HG03280 (cell line): Measurements from ENCODE around the gene CPE.

Experiments used
- ATAC-seq: cut with Tn5 transposase; IDR thresholded peaks from one replicate; pipeline ENCODE4 v1.9.1; 2021; ENCODE audit warnings: mild to moderate bottlenecking, moderate library complexity; ENCODE audit not compliant: unreplicated experiment

Gene CPE

GRCh38 chr4:165505958-165506837 lies 127.4 kb downstream of the CPE start:
- ATAC-seq = no peak

- ATAC-seq = no peak
Observed at GRCh38 chr4:165506849-165507248, 128.0 kb downstream of the CPE start.

DNA sequence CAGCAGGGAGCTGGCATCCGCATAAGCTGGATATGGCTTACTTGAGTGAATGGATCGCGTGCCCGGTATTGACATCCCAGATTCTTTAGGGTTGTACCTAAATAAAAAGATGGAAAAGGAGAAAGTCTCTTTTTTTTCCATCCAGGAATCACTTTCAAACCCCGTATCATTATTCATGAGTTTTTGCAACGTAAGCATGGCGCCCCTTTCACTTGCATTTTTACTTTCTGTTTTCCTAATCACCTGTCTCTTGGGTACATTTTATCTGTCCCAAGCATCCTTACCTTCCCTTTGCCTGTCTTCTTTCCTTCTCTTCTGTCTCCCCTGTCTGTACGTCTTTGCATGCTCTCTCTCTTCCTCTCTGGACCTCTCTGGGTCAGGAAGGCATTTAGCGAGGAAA lies 128.6 kb downstream of the CPE start:
- no peak for ATAC-seq

DNA sequence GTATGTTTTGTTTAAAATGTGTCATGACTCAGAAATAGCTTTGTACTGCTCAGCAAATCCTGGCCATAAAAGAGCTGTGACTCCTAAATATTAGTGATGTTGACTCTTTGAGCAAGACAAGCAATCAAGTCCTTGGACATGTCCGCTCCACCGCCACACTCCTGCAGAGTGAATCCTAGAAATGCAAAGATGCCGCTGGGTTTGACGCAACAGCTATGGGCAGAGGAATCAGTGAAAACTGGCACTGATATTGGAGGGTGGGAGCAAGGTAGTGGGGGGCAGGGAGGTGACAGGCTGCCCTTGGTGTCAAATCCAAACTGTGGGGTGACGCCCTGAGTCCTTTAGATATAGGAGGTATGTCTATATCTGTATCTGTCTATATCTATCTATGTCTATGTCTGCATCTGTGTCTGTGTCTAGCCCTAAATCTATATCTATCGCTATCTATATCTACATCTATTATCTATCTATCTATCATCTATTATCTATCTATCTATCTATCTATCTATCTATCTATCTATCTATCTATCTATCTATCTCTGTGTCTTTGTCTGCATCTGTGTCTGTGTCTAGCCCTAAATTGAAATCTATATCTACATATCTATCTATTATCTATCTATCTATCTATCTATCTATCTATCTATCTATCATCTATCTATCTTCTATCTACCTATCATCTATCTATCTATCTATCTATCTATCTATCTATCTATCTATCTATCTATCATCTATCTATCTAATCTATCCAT lies 129.7 kb downstream of the CPE start:
- ATAC-seq = no peak

GRCh38 chr4:165512424-165512823 lies 133.6 kb downstream of the CPE start:
- no peak for ATAC-seq

GRCh38 chr4:165514739-165515138 lies 135.9 kb downstream of the CPE start:
- no peak for ATAC-seq

GRCh38 chr4:165515201-165515600 lies 136.4 kb downstream of the CPE start:
- ATAC-seq = no peak

- no peak for ATAC-seq
Observed at GRCh38 chr4:165516281-165516833, 137.5 kb downstream of the CPE start.

DNA sequence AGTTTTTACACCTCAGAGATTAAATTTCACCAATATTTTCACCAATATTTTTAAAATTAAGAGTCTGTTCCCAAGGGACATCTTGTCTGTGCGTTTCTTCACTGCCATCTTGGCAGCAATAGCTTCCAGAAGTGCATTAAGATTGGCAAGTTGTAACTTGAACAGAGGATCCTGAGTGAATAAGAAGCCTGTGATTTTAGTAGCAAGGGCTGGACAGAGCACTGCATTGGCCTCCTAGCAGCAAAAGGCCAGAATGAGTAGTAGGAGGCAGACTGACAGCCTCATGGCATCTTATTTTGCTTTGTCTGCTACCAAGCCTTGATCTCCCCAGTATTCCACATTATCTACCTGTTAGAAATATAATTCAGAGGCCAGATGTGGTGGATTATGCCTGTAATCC lies 138.4 kb downstream of the CPE start:
- no peak for ATAC-seq

GRCh38 chr4:165518024-165518616 lies 139.3 kb downstream of the CPE start:
- no peak for ATAC-seq

DNA sequence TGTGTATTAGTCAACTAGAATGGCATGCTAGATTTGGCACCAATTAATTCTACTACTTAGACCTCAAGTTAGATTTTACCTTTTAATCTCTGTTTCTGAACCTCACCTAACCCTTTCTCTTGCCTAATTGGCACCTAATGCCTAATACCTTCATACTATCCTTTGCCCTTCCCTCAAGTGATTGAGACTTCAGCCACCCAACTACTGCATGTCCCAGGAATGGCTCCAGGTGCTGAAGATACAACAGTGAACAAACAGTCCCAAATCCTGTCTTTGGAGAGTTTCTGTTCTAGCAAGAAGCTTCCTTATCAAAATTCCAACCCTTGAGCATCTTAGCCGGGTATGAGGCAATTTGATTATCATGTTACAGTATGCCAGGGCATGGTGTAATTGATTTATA lies 139.9 kb downstream of the CPE start:
- ATAC-seq = no peak

DNA sequence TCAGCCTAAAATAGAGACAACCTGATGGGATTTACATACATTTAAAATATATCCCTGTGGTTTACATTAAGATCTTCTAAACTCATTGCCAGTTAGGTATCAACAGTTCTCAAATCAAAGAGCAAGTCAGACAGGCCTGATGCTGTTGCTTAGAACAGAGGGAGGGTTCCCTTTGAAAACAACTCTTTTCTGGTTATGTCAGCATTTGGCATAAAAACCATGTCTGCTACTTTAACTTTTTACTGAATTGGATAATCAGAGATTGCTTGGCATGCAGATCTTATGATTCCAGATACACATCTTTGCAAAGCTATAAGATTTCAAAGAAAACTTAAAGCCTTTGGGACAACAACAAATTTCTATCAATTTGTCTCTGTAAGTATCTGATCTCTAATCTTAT lies 140.8 kb downstream of the CPE start:
- no peak for ATAC-seq

GRCh38 chr4:165520086-165520485 lies 141.3 kb downstream of the CPE start:
- no peak for ATAC-seq

DNA sequence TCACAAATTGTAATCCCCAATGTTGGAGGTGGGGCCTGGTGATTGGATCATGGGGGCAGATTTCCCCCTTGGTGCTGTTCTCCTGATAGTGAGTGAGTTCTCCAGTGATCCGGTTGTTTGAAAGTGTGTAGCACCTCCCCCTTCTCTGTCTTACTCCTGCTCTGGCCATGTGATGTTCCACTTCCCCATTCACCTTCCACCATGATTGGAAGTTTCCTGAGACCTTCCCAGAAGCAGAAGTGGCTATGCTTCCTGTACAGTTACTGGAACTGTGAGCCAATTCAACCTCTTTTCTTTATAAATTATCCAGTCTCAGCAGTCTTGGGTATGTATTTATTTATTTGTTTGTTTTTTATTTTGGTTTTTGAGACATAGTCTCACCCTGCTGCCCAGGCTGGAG lies 143.2 kb downstream of the CPE start:
- no peak for ATAC-seq

- no peak for ATAC-seq
Observed at GRCh38 chr4:165524532-165525190, 145.9 kb downstream of the CPE start.

DNA sequence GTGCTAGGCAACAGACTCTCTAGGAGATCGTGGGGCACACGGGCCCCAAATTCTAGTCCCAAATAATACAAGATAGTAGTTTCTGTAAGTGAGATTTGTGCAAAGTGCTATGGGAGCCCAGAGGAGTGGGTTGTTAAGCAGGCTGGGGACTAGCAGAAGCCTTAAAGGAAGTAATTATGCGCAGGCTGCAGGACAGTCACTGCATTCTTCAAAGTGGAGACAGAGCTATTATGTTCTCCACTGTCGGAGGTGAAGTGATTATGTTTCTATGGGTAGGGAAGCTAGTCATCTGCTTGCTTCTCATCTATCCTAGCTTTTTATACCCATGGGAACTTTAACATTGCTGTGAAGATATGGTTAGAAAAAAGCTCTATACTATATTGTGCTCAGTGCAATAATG lies 154.2 kb downstream of the CPE start:
- ATAC-seq = no peak

DNA sequence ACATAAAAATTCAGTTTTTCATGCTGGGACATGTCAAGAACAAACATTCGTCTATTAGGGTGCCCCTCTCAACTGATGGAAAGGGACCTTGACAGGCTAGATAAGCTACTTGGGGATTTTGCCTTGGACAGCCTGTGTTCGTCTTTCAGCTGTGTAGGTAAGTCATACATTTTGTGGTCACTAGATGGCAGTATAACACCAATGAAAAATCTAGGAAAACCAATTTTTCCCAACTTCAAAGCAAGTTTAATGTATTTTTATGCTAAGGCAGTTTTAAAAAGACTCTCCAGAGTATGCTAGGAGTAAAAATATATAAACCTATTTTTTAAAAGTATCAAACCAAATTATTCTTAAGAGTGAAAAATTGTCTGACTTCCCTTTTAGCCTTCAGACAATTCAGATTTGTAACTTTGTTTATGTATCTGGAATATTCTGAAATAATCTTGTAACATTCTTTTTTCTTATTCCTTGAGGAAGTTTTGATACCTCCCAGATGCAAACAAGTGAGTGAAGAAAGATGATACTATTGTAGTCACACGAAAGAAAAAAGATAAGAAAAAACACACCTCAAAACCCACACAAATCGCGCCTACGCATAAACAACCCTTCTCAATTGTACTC lies 158.3 kb downstream of the CPE start:
- ATAC-seq = no peak

DNA sequence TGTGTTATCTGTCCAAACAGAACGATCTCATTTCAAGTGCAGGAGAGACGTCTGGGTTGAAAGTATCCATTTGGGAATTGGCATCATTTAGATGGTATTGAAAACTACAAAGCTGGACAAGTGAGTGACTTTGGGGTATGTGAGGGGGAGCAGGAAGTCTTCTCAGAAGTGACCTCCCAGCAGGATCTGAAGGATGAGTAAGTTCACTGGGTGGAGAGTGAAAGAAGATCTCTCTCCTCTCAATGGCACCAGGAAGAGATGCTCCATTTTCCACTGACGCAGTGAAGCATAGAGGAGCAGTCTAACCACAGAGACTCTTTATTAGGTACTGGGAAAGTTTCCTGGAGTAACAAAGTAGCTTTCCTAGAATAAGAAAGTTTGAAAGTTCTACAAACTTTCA lies 161.0 kb downstream of the CPE start:
- no peak for ATAC-seq

- ATAC-seq = no peak
Observed at GRCh38 chr4:165540206-165540830, 161.5 kb downstream of the CPE start.

- ATAC-seq = no peak
Observed at GRCh38 chr4:165541851-165542459, 163.1 kb downstream of the CPE start.
